ENCODE measurements around the gene APC2.

DNA sequence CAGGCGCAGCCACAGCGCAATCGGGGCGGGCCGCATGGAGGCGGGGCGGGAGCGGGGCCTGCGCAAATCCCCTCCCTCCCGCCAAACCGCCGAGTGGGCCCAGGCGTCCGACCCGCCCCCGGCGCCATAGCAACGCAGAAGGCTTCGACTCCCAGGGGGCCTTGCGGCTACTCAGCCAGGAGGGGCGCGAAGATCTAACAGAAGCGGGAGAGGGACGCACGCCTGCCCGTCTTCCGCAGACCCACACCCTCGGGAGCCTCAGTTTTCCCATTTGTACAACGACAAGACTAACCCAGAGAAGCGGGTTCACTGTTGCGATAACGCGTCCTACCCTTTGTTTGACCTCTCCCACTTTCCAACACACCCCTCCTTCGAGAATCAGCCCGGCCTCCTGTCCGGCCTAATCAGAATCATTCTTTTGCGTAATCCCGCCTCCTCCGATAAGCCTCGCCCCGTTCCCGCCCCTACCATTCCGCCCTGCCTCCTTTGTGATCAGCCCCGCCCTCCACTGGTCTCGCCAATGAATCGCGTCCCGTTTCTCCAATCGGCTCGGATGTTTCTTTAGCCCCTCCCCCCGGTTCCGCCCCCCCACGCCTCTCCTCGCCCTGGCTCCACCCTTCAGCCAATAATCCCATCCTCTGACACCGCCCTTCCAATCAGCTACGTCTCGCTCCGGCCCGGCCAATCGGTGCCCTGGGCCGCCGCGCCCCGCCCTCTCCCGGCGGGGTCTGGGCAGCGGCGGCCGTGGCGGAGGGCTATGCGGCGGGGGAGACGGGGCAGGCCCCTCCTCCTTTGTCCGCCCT, 40.6 kb downstream of the APC2 start, which contains the start of gene PCSK4:
- peak; percentile 21; the same call in 1 of the 2 replicates for TF ChIP-seq GATA2 (IDR thresholded peaks at IDR 0.05; ENCODE audit: low read depth, low read length)
- TF ChIP-seq GATA3 (IDR thresholded peaks at IDR 0.05; ENCODE audit: low read depth, low read length), result no peak

All from SH-SY5Y (cell line).